Bronchial smooth muscle cell (primary cell): ENCODE results near the gene PITHD1. TPM values are rescaled to one million over a fixed set of nuclear protein-coding genes. Genes with fewer than 3 reads are reported as not detected.

ENCODE experiments used
- total RNA-seq: library from RNA; depleted of rRNA; stranded (reverse); fragments of >200 nt; gene quantifications from 2 replicates; pipeline ENCODE4 v1.2.1, GENCODE V29; 2014

Gene PITHD1
- 24.5 and 36.4 TPM in 2 replicates for total RNA-seq

GRCh38 chr1:23777979-23778814 lies at the start of gene PITHD1:
Gene PITHD1, plus strand, starts transcription at chr1:23778418. Its CDS starts 98 bp downstream, at chr1:23778516.

GRCh38 chr1:23743287-23744152 lies 34.7 kb upstream of the PITHD1 start, which contains the start of gene ELOA:
Gene ELOA, plus strand, starts transcription at chr1:23743471. Its CDS starts 33 bp downstream, at chr1:23743504.

GRCh38 chr1:23790696-23791515 lies 12.7 kb downstream of the PITHD1 start, which contains the start of gene LYPLA2:
Gene LYPLA2, plus strand, starts transcription at chr1:23791145. Its CDS starts 1,538 bp downstream, at chr1:23792683.

GRCh38 chr1:23800400-23801337 lies 22.5 kb downstream of the PITHD1 start, which contains the start of gene GALE:
Gene GALE, minus strand, starts transcription at chr1:23800754. Its CDS starts 1,747 bp downstream, at chr1:23799007.

GRCh38 chr1:23825076-23825761 lies 47.0 kb downstream of the PITHD1 start, which contains the start of gene HMGCL:
Gene HMGCL, minus strand, starts transcription at chr1:23825429. Its CDS starts 14 bp downstream, at chr1:23825415.

Other genes with a start within 250 kb of the PITHD1 start
- gene E2F2, start 247.2 kb upstream of the PITHD1 start, total RNA-seq: under 0.01 TPM in 1 of 2 replicates, not detected in the other
- gene ID3, start 218.9 kb upstream of the PITHD1 start, total RNA-seq: 78.9 and 285 TPM in 2 replicates
- gene RPL11, start 86.6 kb upstream of the PITHD1 start, total RNA-seq: 1,375 and 1,533 TPM in 2 replicates
- 11.8 and 13.4 TPM in 2 replicates for gene ELOA, start 34.9 kb upstream of the PITHD1 start, total RNA-seq
- gene LYPLA2, start 12.7 kb downstream of the PITHD1 start, total RNA-seq: 21.0 and 26.5 TPM in 2 replicates
- gene GALE, start 22.3 kb downstream of the PITHD1 start, total RNA-seq: 8.1 and 12.8 TPM in 2 replicates
- gene HMGCL, start 47.0 kb downstream of the PITHD1 start, total RNA-seq: 56.2 and 70.0 TPM in 2 replicates
- 3.3 and 3.9 TPM in 2 replicates for gene FUCA1, start 89.9 kb downstream of the PITHD1 start, total RNA-seq
- gene CNR2, start 134.9 kb downstream of the PITHD1 start, total RNA-seq: not detected in 2 replicates
- 83.2 and 213 TPM in 2 replicates for gene PNRC2, start 181.4 kb downstream of the PITHD1 start, total RNA-seq
- 65.6 and 89.6 TPM in 2 replicates for gene SRSF10, start 201.9 kb downstream of the PITHD1 start, total RNA-seq